ENCODE measurements around the gene BRD7. TPM values are rescaled to one million over a fixed set of nuclear protein-coding genes. Genes with fewer than 3 reads are reported as not detected.

BRD7 gene
- total RNA-seq, 1 donor from 2014 or later, result 112 TPM

- Mint-ChIP-seq H3K27me3 (ENCODE audit: unreplicated experiment) (peaks cover 10% of the 10 kb centered on the region), H3K27ac (ENCODE audit: unreplicated experiment) (no peak overlapping the region), H3K4me1 (ENCODE audit: unreplicated experiment) (peaks cover 12% of the 10 kb centered on the region), H3K4me3 (ENCODE audit: unreplicated experiment) (no peak overlapping the region), H3K9me3 (ENCODE audit: unreplicated experiment) (no peaks in the 10 kb centered on the region), H3K36me3 (ENCODE audit: low read depth, unreplicated experiment) (peaks cover 13% of the 10 kb centered on the region)
- no peak for DNase-seq (ENCODE audit: low spot score)
- TF ChIP-seq CTCF (IDR thresholded peaks at IDR 0.05; ENCODE audit: unreplicated experiment), result no peak
These were observed 59.1 kb downstream of the BRD7 start for GRCh38 chr16:50309527-50310307.

GRCh38 chr16:50309156-50309526, 59.6 kb downstream of the BRD7 start:
- peaks cover 12% of the 10 kb centered on the region for H3K4me1 Mint-ChIP-seq (ENCODE audit: unreplicated experiment)
- no peak overlapping the region for H3K4me3 Mint-ChIP-seq (ENCODE audit: unreplicated experiment)
- peaks cover 10% of the 10 kb centered on the region for H3K27me3 Mint-ChIP-seq (ENCODE audit: unreplicated experiment)
- H3K27ac Mint-ChIP-seq (ENCODE audit: unreplicated experiment), result no peak overlapping the region
- TF ChIP-seq CTCF (IDR thresholded peaks at IDR 0.05; ENCODE audit: unreplicated experiment), result no peak
- no peak for DNase-seq (ENCODE audit: low spot score)
- H3K9me3 Mint-ChIP-seq (ENCODE audit: unreplicated experiment), result no peaks in the 10 kb centered on the region
- H3K36me3 Mint-ChIP-seq (ENCODE audit: low read depth, unreplicated experiment), result peaks cover 13% of the 10 kb centered on the region

GRCh38 chr16:50308237-50308965, 60.4 kb downstream of the BRD7 start:
- Mint-ChIP-seq H3K9me3 (ENCODE audit: unreplicated experiment) (no peaks in the 10 kb centered on the region), H3K4me3 (ENCODE audit: unreplicated experiment) (no peak overlapping the region), H3K36me3 (ENCODE audit: low read depth, unreplicated experiment) (peaks cover 9% of the 10 kb centered on the region), H3K27ac (ENCODE audit: unreplicated experiment) (no peak overlapping the region), H3K27me3 (ENCODE audit: unreplicated experiment) (peaks cover 10% of the 10 kb centered on the region), H3K4me1 (ENCODE audit: unreplicated experiment) (peaks cover 8% of the 10 kb centered on the region)
- no peak for DNase-seq (ENCODE audit: low spot score)
- no peak for TF ChIP-seq CTCF (IDR thresholded peaks at IDR 0.05; ENCODE audit: unreplicated experiment)

GRCh38 chr16:50306287-50306686, 62.5 kb downstream of the BRD7 start:
- no peak for DNase-seq (ENCODE audit: low spot score)
- peaks cover 3% of the 10 kb centered on the region for H3K4me1 Mint-ChIP-seq (ENCODE audit: unreplicated experiment)
- H3K36me3 Mint-ChIP-seq (ENCODE audit: low read depth, unreplicated experiment), result no peaks in the 10 kb centered on the region
- no peak for TF ChIP-seq CTCF (IDR thresholded peaks at IDR 0.05; ENCODE audit: unreplicated experiment)
- no peaks in the 10 kb centered on the region for H3K9me3 Mint-ChIP-seq (ENCODE audit: unreplicated experiment)
- H3K27me3 Mint-ChIP-seq (ENCODE audit: unreplicated experiment), result peaks cover 10% of the 10 kb centered on the region
- no peak overlapping the region for H3K27ac Mint-ChIP-seq (ENCODE audit: unreplicated experiment)
- no peak overlapping the region for H3K4me3 Mint-ChIP-seq (ENCODE audit: unreplicated experiment)

Data from endothelial cell (in vitro differentiated cells).